ENCODE data around the gene EPB41L4A.

EPB41L4A gene

GRCh38 chr5:112344540-112344939 is 74.5 kb downstream of the EPB41L4A start:
- Histone ChIP-seq H3K27me3 (ENCODE audit: control insufficient read depth, insufficient read depth, low read length) (no peaks in the 10 kb centered on the region), H3K4me3 (ENCODE audit: low read depth, low read length) (no peak overlapping the region), H2AFZ (no peak overlapping the region), H3K27ac (peak overlapping the region; percentile 34), H3K36me3 (ENCODE audit: control insufficient read depth, insufficient read depth, low read length) (no peaks in the 10 kb centered on the region), H3K9me3 (ENCODE audit: control insufficient read depth, low read length) (no peaks in the 10 kb centered on the region), H3K79me2 (peaks cover 24% of the 10 kb centered on the region), H3K9ac (no peak overlapping the region), H3K4me2 (ENCODE audit: low read length) (no peak overlapping the region), H3K4me1 (peaks cover 56% of the 10 kb centered on the region)
- TF ChIP-seq CTCF (IDR thresholded peaks at IDR 0.05) = peak; percentile 8

DNA sequence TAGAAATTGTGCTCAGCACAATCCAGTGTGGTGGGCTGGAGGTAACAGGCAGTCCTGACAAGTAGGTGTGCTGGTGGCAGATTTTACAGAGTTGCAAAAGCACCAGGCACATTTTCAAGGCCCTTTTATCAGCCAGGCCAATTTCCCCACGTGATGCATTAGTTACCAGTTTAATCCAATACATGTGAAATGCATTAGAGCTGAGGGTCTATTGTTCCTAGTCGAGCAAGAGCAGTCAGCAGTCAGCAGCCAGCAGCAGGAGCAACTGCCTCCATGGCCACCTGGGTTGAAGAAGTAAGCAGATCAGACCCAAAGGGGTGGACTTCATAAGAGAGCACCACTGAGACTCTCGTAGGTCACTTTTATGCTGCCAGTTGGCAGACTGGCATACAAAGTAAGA is 76.7 kb downstream of the EPB41L4A start:
- Histone ChIP-seq H3K79me2 (peaks cover 9% of the 10 kb centered on the region), H3K4me2 (ENCODE audit: low read length) (no peak overlapping the region), H3K9ac (no peak overlapping the region), H3K36me3 (ENCODE audit: control insufficient read depth, insufficient read depth, low read length) (no peaks in the 10 kb centered on the region), H3K9me3 (ENCODE audit: control insufficient read depth, low read length) (no peaks in the 10 kb centered on the region), H3K4me3 (ENCODE audit: low read depth, low read length) (no peak overlapping the region), H3K27ac (peak overlapping the region; percentile 48), H3K27me3 (ENCODE audit: control insufficient read depth, insufficient read depth, low read length) (no peaks in the 10 kb centered on the region), H2AFZ (peak overlapping the region; percentile 0), H3K4me1 (peaks cover 58% of the 10 kb centered on the region)
- no peak for TF ChIP-seq CTCF (IDR thresholded peaks at IDR 0.05)

DNA sequence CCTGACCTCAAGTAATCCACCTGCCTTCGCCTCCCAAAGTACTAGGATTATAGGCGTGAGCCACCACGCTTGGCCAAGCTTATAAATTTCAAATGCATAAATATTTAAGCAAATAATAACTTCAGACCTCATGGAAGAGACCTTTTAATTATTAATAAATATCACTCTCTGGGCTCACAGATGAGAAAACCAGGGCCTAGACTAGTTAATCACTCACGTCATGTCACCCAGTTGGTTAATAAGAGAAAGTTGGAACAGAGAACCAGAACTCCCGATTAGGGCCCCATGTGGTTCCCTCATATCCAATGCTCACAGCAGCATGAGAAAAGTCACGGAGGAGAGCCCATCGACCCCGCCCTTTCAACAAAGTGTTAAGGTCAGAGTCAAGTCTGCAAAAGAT is 79.3 kb downstream of the EPB41L4A start:
- peak overlapping the region; percentile 83 for H3K27ac ChIP-seq
- peak overlapping the region; percentile 28 for H3K4me2 ChIP-seq (ENCODE audit: low read length)
- no peak overlapping the region for H3K9ac ChIP-seq
- H2AFZ ChIP-seq = peak overlapping the region; percentile 1
- H3K4me3 ChIP-seq (ENCODE audit: low read depth, low read length) = no peak overlapping the region
- H3K36me3 ChIP-seq (ENCODE audit: control insufficient read depth, insufficient read depth, low read length) = no peaks in the 10 kb centered on the region
- H3K4me1 ChIP-seq = peaks cover 78% of the 10 kb centered on the region
- no peaks in the 10 kb centered on the region for H3K9me3 ChIP-seq (ENCODE audit: control insufficient read depth, low read length)
- peaks cover 3% of the 10 kb centered on the region for H3K79me2 ChIP-seq
- no peak for TF ChIP-seq CTCF (IDR thresholded peaks at IDR 0.05)
- no peaks in the 10 kb centered on the region for H3K27me3 ChIP-seq (ENCODE audit: control insufficient read depth, insufficient read depth, low read length)

DNA sequence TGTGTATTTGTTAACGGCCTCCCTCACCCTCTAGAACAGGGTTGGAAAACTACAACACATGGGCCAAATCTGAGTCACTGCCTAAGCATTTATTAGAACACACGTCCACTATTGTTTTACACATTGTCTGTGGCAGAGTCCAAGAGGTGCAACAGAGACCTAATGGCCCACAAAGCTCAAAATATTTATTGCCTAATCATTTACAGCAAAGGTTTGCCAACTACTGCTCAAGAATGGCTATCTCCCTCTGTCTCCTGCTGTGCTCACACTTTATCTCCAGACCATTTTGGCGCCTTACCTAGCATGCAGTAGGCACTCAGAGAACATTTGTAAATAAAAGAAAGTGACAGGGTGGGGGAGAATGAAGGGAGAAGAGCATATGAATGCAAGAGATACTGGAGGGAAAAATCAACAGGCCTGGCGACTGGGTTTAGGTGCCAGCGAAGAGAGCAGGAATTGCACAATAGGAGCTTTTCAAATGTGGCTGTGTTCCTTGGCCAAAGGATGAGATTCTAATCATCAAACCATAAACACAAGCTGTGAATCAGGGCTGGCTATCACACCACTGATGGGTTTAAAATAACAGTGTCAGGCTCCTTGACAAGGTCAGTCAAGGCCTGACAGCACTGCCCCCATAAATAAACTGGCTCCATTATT is 80.3 kb downstream of the EPB41L4A start:
- no peaks in the 10 kb centered on the region for H3K27me3 ChIP-seq (ENCODE audit: control insufficient read depth, insufficient read depth, low read length)
- H2AFZ ChIP-seq = peak overlapping the region; percentile 53
- H3K9me3 ChIP-seq (ENCODE audit: control insufficient read depth, low read length) = no peaks in the 10 kb centered on the region
- no peak overlapping the region for H3K9ac ChIP-seq
- no peak for TF ChIP-seq CTCF (IDR thresholded peaks at IDR 0.05)
- peak overlapping the region; percentile 91 for H3K27ac ChIP-seq
- H3K36me3 ChIP-seq (ENCODE audit: control insufficient read depth, insufficient read depth, low read length) = no peaks in the 10 kb centered on the region
- H3K4me2 ChIP-seq (ENCODE audit: low read length) = peak overlapping the region; percentile 44
- peaks cover 78% of the 10 kb centered on the region for H3K4me1 ChIP-seq
- H3K79me2 ChIP-seq = no peaks in the 10 kb centered on the region
- H3K4me3 ChIP-seq (ENCODE audit: low read depth, low read length) = peak overlapping the region; percentile 13

DNA sequence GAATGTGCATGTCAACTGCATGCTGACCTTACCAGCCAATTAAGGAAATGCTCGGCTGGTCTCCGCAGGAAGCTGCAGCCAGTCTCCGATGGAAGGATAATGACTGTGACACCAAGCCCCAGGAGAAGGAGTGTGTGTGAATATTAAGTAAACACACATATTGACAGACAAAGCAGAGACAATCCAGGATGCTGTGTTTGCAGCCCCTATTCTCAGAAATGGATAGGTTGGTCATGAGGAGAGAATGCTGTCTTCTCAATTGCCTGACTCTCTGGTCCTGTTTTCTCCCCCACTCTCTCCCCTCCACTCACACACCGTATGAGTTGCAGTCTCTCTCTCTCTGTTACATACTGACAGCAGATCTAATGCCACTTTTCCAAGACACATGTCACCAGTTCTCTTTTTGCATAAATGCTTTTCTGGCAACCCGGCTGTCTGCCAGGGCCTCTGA is 85.7 kb downstream of the EPB41L4A start:
- Histone ChIP-seq H3K27me3 (ENCODE audit: control insufficient read depth, insufficient read depth, low read length) (no peaks in the 10 kb centered on the region), H3K9ac (no peak overlapping the region), H3K79me2 (peaks cover 13% of the 10 kb centered on the region), H3K36me3 (ENCODE audit: control insufficient read depth, insufficient read depth, low read length) (no peaks in the 10 kb centered on the region), H3K27ac (peak overlapping the region; percentile 91), H3K9me3 (ENCODE audit: control insufficient read depth, low read length) (no peaks in the 10 kb centered on the region), H3K4me3 (ENCODE audit: low read depth, low read length) (no peak overlapping the region), H3K4me2 (ENCODE audit: low read length) (peak overlapping the region; percentile 29), H2AFZ (peak overlapping the region; percentile 20), H3K4me1 (peaks cover 80% of the 10 kb centered on the region)
- TF ChIP-seq CTCF (IDR thresholded peaks at IDR 0.05) = no peak

All from parathyroid adenoma (tissue), 2 donors.